GM18511 (cell line): ENCODE data around the gene RNF13.

Experiments
- ATAC-seq: cut with Tn5 transposase; IDR thresholded peaks from one replicate; pipeline ENCODE4 v1.9.1; 2021; ENCODE audit warnings: mild to moderate bottlenecking, moderate library complexity; ENCODE audit not compliant: unreplicated experiment

RNF13 gene, protein sequence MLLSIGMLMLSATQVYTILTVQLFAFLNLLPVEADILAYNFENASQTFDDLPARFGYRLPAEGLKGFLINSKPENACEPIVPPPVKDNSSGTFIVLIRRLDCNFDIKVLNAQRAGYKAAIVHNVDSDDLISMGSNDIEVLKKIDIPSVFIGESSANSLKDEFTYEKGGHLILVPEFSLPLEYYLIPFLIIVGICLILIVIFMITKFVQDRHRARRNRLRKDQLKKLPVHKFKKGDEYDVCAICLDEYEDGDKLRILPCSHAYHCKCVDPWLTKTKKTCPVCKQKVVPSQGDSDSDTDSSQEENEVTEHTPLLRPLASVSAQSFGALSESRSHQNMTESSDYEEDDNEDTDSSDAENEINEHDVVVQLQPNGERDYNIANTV

GRCh38 chr3:149812606-149813366 lies at the start of gene RNF13:
Gene RNF13, plus strand, starts transcription at chr3:149813215. Its CDS starts 32,812 bp downstream, at chr3:149846027.
- peak; percentile 95 for ATAC-seq

DNA sequence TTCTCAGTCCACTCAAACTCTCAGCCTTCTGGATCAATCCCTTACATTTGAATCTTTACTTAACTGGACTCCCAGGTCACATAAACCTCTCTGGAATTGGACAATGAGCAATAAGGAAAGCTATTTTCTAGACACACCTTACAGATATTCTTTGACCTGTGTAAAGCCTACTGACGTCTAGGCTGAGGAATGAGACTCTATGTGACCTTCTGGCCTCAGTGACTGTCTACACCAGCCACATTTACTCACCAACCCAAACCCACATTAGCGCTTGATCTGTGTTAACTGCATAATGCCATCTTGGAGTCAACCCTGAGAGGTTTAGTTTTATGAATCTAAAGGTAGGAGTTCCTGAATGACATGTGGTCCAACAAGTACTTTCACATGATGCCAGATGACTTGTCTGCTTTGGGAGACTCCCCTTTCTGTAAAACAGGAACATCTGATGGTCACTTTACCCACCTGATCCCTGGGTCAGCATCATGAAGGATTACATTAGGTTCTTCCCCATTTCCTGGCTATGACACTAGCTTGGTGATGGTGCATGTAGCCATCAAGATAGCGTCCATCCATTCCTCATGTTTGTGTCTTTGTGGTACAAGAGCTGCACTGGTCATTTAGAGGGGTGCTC lies 49.3 kb upstream of the RNF13 start:
- ATAC-seq, result no peak

- no peak for ATAC-seq
These were observed 48.7 kb upstream of the RNF13 start for GRCh38 chr3:149764302-149764701.

DNA sequence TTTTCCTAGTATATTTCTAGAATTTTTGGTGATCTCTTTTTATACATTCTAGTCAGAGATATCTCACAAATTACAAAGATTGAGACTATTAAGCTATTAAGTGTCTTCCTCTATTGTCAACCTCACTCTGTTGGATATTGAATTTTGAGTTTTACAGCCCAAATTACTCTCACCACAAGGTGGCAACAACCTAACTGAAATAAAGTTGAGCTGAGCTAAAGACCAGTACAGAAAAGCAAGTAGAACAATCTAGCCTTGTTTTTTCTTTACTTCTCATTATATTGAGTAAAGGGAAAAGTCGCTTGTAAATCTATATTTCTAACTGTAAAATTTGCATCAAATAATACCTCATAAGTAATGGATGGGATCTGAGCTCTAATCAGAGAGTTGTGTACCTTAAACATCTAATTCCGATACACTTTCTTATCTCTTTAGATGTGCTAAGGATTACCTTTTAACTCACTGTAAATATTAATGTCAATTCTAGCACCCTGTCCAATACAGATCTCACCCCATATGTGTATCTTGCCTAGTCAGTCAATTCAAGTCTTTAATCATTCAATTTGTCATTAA lies 47.2 kb upstream of the RNF13 start:
- ATAC-seq, result no peak

DNA sequence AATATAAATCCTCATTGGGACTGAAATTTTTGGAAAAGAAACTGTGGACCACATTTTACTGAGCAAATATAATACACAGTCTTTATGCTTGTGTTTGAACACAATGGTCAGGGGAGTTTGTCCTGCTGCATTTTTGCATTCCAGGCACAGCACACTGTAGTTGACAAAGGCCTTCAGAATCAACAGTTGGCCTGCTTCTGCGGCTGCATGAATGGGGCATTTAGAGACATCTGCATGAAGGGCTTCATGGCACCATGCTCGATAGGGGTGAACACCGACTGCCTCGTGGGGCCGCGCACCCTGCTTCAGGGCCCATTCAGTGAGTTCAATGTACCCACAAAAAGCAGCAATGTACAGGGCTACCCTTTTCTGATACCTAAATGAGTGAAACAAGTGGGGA lies 45.3 kb upstream of the RNF13 start:
- ATAC-seq, result no peak

DNA sequence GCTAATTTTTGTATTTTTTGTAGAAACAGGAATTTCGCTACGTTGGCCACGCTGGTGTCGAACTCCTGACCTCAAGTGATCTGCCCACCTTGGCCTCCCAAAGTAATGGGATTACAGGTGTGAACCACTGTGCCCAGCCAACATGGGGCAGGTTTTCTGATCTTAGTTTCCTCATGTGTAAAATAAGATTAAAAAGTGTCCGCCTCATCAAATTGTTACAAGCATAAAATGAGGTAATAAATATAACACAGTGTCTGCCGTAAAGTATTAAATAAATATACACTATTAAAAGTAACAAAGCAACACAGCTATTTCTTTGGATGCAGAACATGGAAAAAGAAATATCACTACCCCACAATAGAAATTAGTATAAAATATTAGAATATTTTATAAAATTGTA lies 44.3 kb upstream of the RNF13 start:
- ATAC-seq, result no peak

DNA sequence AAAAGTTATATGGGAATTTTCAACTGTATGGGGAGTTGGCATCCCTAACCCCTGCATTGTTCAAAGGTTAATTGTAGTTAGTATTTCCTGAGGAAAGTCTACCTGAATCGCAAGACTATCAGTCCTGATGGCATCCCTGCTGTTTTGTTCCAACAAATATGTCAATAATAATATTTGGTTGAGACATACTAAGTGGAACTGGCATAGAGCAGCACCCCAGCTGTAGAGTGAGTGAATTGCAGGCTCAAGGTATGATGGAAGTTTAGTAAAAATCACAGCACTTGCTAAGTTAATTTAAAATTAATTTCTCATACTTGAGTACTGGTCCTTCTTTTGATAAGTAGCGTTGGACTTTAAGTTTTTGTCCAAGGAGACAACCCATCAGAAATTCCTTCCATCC lies 42.8 kb upstream of the RNF13 start:
- no peak for ATAC-seq

- no peak for ATAC-seq
These were observed 41.3 kb upstream of the RNF13 start for GRCh38 chr3:149771652-149772271.

- no peak for ATAC-seq
These were observed 40.2 kb upstream of the RNF13 start for GRCh38 chr3:149772861-149773260.

DNA sequence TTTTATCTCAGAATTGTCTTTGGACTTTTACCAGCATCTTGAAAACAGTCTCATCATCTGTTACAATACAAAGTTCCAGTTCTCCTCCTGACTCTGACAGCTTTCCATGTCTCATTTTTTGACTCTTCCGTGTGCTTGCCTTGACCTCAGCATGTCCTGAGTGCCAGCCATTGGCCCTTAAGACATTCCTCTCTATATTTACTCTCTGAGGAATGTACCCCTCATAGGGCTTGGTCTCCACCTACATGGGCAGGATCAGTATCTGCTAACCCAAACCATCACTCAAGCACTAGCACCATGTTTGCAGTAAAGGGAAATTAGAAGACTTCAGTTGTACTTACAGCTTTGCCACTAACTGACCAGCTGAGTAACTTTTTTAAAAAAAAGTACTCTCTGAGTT lies 36.8 kb upstream of the RNF13 start:
- no peak for ATAC-seq

DNA sequence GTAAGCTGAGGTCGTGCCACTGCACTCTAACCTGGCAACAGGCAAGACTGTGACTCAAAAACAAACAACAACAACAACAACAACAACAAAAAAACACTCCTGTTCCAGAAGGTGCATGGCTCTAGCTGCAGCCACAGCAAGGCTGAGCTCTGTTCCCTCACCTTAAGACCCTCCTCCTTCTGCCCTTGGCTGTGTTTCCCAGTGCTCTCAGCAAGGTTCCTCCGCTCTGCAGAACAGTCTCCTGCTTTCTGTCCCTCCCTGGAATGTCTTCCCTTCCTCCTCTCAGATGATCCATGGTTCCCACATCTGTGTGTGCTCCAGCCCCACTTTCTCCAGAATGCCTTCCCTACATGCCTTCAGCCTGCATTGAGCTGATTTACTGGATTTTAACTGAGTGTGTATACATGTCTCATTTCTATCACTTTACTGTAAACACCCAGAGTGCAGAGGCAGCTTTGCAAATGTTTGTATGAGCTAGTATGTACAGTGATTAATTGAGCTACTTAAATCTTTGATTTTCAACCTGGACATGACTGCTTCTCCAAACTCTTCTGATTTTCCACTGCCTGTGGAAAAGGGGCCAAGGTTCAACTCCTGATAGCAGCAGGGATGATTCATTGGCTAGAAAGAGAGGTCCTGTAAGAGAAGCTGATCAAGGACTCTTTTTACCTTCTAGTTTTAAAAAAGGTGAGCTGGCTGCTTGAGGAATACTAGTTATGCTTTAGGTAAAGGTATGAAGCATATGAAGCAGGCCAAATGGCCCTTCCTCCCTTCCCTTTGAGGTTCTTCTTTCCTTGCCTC lies 35.4 kb upstream of the RNF13 start:
- no peak for ATAC-seq

DNA sequence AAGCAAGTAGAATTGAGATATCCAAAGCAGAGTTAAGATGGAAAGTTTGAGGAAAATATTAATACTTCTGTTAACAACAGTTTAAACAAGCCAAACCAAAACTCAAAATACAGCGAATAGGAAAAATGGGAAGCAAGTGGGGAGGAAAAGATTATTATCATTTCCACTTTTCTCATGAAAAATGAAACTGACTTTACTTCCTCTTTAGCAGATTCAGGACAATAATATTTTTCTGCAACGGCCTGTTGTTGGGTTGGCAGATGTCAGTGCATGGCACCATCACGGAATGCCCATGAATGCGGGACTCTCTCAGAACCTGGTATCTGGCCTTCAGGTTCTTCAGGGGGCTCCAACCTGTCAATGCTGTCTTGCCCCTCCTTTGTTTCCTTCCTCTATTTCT lies 31.8 kb upstream of the RNF13 start:
- ATAC-seq, result no peak

DNA sequence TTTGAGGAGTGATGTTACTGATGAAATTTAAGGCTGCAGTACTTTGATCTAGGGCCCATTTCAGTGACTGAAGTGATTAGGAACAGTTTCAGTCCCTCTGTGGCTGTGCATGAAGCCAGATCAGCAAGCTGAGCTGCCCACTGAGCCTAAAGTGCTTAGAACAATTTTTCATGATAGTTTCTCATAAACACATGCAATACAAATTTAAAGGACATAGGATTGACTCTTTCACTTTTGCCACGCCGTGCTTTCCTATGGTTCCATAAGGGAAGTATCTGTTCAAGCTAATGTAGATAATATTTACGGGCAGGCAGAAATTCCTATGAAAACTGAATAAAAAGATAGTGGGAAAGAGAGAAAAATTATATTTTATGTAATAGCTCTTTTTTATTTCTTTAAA lies 31.3 kb upstream of the RNF13 start:
- no peak for ATAC-seq

GRCh38 chr3:149783576-149783975 lies 29.4 kb upstream of the RNF13 start:
- ATAC-seq, result no peak

DNA sequence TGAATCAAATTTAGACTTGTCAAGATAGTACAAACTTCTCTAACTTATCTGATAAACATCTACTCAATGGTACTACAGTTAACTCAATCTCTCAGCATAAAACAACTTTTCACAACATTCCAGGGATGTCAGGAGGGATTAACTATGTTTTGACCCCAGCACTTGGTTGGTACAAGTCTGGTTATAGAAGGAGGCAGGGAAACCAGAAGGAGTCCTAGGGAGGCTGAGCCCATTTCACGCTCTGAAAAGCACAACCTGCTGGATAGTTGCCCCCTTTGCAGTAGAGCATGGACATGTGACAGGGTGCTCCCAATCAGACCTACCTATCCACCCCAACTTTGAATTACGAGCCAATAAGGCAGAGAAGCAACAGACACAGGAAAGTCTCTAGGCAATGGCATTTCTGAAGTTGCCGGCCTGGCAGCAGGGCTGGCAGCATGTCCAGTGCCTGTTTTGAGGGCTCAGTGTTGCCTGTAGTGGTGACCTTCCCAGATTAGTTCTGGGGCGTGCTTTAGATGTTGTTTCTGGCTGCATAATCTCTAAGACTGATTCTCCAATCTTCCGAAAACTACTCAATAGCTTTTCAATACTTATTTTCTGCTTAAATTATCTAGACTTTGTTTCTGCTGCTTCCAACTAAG lies 28.8 kb upstream of the RNF13 start:
- no peak for ATAC-seq

- no peak for ATAC-seq
These were observed 22.7 kb upstream of the RNF13 start for GRCh38 chr3:149790268-149790667.

- no peak for ATAC-seq
These were observed 22.3 kb upstream of the RNF13 start for GRCh38 chr3:149790698-149791097.

GRCh38 chr3:149792452-149793270 lies 20.4 kb upstream of the RNF13 start, which contains the start of gene ANKUB1:
Gene ANKUB1, minus strand, starts transcription at chr3:149792554. Its CDS starts 188 bp downstream, at chr3:149792366.
- ATAC-seq, result no peak

GRCh38 chr3:149796026-149796425 lies 17.0 kb upstream of the RNF13 start:
- ATAC-seq, result no peak
